Suppressor macrophage treated with lipopolysaccharide for 1 hour (primary cell): ENCODE measurements around the gene CCDC32.

Source experiments
- DNase-seq, 3 donors: peaks; one replicate each; pipeline ENCODE4 v3.0.0-alpha.2; 2020 to 2022

CCDC32 gene

GRCh38 chr15:40511472-40512133 is 53.2 kb downstream of the CCDC32 start:
- DNase-seq = peak; percentile 61 to 80 (median 62)

- DNase-seq = peak; percentile 26 to 45 (median 34)
Measured at GRCh38 chr15:40511093-40511471, 53.8 kb downstream of the CCDC32 start.

- no peak for DNase-seq
Measured at GRCh38 chr15:40510201-40510600, 54.6 kb downstream of the CCDC32 start.

- DNase-seq = no peak
Measured at GRCh38 chr15:40508216-40508615, 56.6 kb downstream of the CCDC32 start.

- DNase-seq = peak; percentile 76 to 88 (median 80)
Measured at GRCh38 chr15:40506964-40507571, 57.8 kb downstream of the CCDC32 start.
